ENCODE results near the gene OR6B1.

The OR6B1 gene

GRCh38 chr7:144000020-144000419 is at the start of gene OR6B1:
Gene OR6B1 (plus strand): TSS chr7:144000320. CDS start chr7:144003997, 3,677 bp downstream.
- H4K20me1 ChIP-seq (ENCODE audit: insufficient read depth, low read length), result no peaks in the 10 kb centered on the region
- H3K9ac ChIP-seq (ENCODE audit: low read length), result no peak within 1 kb of the TSS
- TF ChIP-seq EZH2 (optimal IDR thresholded peaks at IDR 0.05; ENCODE audit: low read depth, low read length) (no peak), EZH2phosphoT487 (IDR thresholded peaks at IDR 0.05; ENCODE audit: low read length) (no peak), CTCF (IDR thresholded peaks at IDR 0.05; ENCODE audit: low read length) (no peak)

GRCh38 chr7:143953421-143953820 is 46.7 kb upstream of the OR6B1 start:
- no peak for DNase-seq
- Histone ChIP-seq H3K9me2 (replicated peaks; ENCODE audit: insufficient read depth, low read length) (no peaks in the 10 kb centered on the region), H3K27ac (ENCODE audit: low read length) (no peak overlapping the region), H3K4me1 (ENCODE audit: low read length) (no peaks in the 10 kb centered on the region), H3F3A (ENCODE audit: insufficient read depth, low read length) (no peaks in the 10 kb centered on the region), H4K20me1 (ENCODE audit: insufficient read depth, low read length) (no peaks in the 10 kb centered on the region), H3K9me3 (replicated peaks; ENCODE audit: insufficient read depth, low read length) (no peaks in the 10 kb centered on the region), H3K4me3 (ENCODE audit: low read length) (no peak overlapping the region), H2AFZ (ENCODE audit: low read length) (no peak overlapping the region), H3K27me3 (replicated peaks; ENCODE audit: insufficient read depth, low read length) (no peaks in the 10 kb centered on the region), H3K4me2 (ENCODE audit: low read depth, low read length) (no peak overlapping the region), H3K36me3 (replicated peaks; ENCODE audit: insufficient read depth, low read length) (no peaks in the 10 kb centered on the region), H3K79me2 (ENCODE audit: low read length) (no peaks in the 10 kb centered on the region), H3K9ac (ENCODE audit: low read length) (no peak overlapping the region)
- TF ChIP-seq EZH2 (optimal IDR thresholded peaks at IDR 0.05; ENCODE audit: low read depth, low read length) (no peak), EZH2phosphoT487 (IDR thresholded peaks at IDR 0.05; ENCODE audit: low read length) (no peak), CTCF (IDR thresholded peaks at IDR 0.05; ENCODE audit: low read length) (no peak)

More at GRCh38 chr7:144000020-144000419, at the start of gene OR6B1:
- Histone ChIP-seq H3K4me1 (ENCODE audit: low read length) (no peaks in the 10 kb centered on the region), H3K27ac (ENCODE audit: low read length) (no peak within 1 kb of the TSS), H3F3A (ENCODE audit: insufficient read depth, low read length) (no peaks in the 10 kb centered on the region), H3K9me2 (replicated peaks; ENCODE audit: insufficient read depth, low read length) (no peaks in the 10 kb centered on the region), H3K4me3 (ENCODE audit: low read length) (no peak within 1 kb of the TSS), H3K9me3 (replicated peaks; ENCODE audit: insufficient read depth, low read length) (no peaks in the 10 kb centered on the region), H2AFZ (ENCODE audit: low read length) (no peak within 1 kb of the TSS), H3K4me2 (ENCODE audit: low read depth, low read length) (no peak within 1 kb of the TSS), H3K36me3 (replicated peaks; ENCODE audit: insufficient read depth, low read length) (no peaks in the 10 kb centered on the region), H3K79me2 (ENCODE audit: low read length) (no peaks in the 10 kb centered on the region), H3K27me3 (replicated peaks; ENCODE audit: insufficient read depth, low read length) (no peaks in the 10 kb centered on the region)
- no peak for DNase-seq

GRCh38 chr7:143954135-143954534 is 46.0 kb upstream of the OR6B1 start:
- no peaks in the 10 kb centered on the region for H3K36me3 ChIP-seq (replicated peaks; ENCODE audit: insufficient read depth, low read length)
- H3K4me1 ChIP-seq (ENCODE audit: low read length), result no peaks in the 10 kb centered on the region
- no peaks in the 10 kb centered on the region for H3F3A ChIP-seq (ENCODE audit: insufficient read depth, low read length)
- no peaks in the 10 kb centered on the region for H3K9me3 ChIP-seq (replicated peaks; ENCODE audit: insufficient read depth, low read length)
- no peaks in the 10 kb centered on the region for H4K20me1 ChIP-seq (ENCODE audit: insufficient read depth, low read length)
- no peak for DNase-seq
- H3K27ac ChIP-seq (ENCODE audit: low read length), result no peak overlapping the region
- no peak overlapping the region for H3K4me3 ChIP-seq (ENCODE audit: low read length)
- H3K79me2 ChIP-seq (ENCODE audit: low read length), result no peaks in the 10 kb centered on the region
- no peaks in the 10 kb centered on the region for H3K27me3 ChIP-seq (replicated peaks; ENCODE audit: insufficient read depth, low read length)
- TF ChIP-seq EZH2 (optimal IDR thresholded peaks at IDR 0.05; ENCODE audit: low read depth, low read length) (no peak), EZH2phosphoT487 (IDR thresholded peaks at IDR 0.05; ENCODE audit: low read length) (no peak), CTCF (IDR thresholded peaks at IDR 0.05; ENCODE audit: low read length) (no peak)
- no peaks in the 10 kb centered on the region for H3K9me2 ChIP-seq (replicated peaks; ENCODE audit: insufficient read depth, low read length)
- no peak overlapping the region for H3K4me2 ChIP-seq (ENCODE audit: low read depth, low read length)
- no peak overlapping the region for H2AFZ ChIP-seq (ENCODE audit: low read length)
- H3K9ac ChIP-seq (ENCODE audit: low read length), result no peak overlapping the region

All from MM.1S (cell line).